Tibial nerve (tissue), 4 donors: ENCODE data around the gene SAMD1. TPM values are rescaled to one million over a fixed set of nuclear protein-coding genes. Genes with fewer than 3 reads are reported as not detected.

Source experiments
- DNase-seq, 2 donors: peaks; one replicate each; pipeline ENCODE4 v3.0.0-alpha.2; 2019; ENCODE audit warnings: low spot score in 2 of 2
- H3K27ac ChIP-seq, 4 donors: fragments of 200-600 bp; sonication (generic) in 3 of 4; one replicate each; pipeline ENCODE4 v1.5.1; 2017 to 2019; ENCODE audit warnings: mild to moderate bottlenecking in 1 of 4
- H3K27me3 ChIP-seq, 2 donors: fragments of 200-600 bp; sonication (generic) in 1 of 2; one replicate each; pipeline versions ENCODE4 v1.5.1 to v1.6.0; 2017 to 2019
- H3K36me3 ChIP-seq, 3 donors: fragments of 200-600 bp; sonication (generic); one replicate each; pipeline ENCODE4 v1.5.1; 2018 to 2019
- H3K4me1 ChIP-seq, 4 donors: fragments of 200-600 bp; sonication (generic) in 3 of 4; one replicate each; pipeline ENCODE4 v1.5.1; 2017 to 2019
- H3K4me3 ChIP-seq, 4 donors: fragments of 200-600 bp; sonication (generic) in 3 of 4; one replicate each; pipeline ENCODE4 v1.5.1; 2017 to 2019; ENCODE audit warnings: mild to moderate bottlenecking in 1 of 4, moderate library complexity in 1 of 4
- H3K9me3 ChIP-seq, 4 donors: fragments of 200-600 bp; sonication (generic) in 3 of 4; one replicate each; pipeline ENCODE4 v1.5.1; 2017 to 2019
- EP300 ChIP-seq, 2 donors: sonication (generic); formaldehyde crosslinking; IDR thresholded peaks; one replicate each; pipeline ENCODE4 v1.6.1; 2017; ENCODE audit warnings: antibody characterized with exemption in 2 of 2, mild to moderate bottlenecking in 1 of 2
- POLR2A ChIP-seq, 2 donors: fragments of 450-650 bp; IDR thresholded peaks; one replicate each; pipeline ENCODE4 v1.6.1; 2017; ENCODE audit warnings: antibody characterized with exemption in 2 of 2, mild to moderate bottlenecking in 2 of 2, moderate library complexity in 2 of 2
- WGBS, 2 donors: methylation state at CpG; one replicate each; pipeline ENCODE4 v1.1.5; 2018; 5-methylcytosine and 5-hydroxymethylcytosine counted together
- total RNA-seq, 4 donors: library from RNA; depleted of rRNA; stranded (reverse); fragments of >200 nt; gene quantifications; one replicate each; pipeline ENCODE4 v1.1.0, GENCODE V29; 2016
- TF ChIP-seq, protein P1 (sequence below), 5 experiments: fragments of 200-600 bp in 3 of 5; fragments of 450-650 bp in 2 of 5; sonication (generic) in 3 of 5; IDR thresholded peaks; one replicate each; pipeline ENCODE4 v1.5.1; 2016 to 2019; ENCODE audit warnings: antibody characterized with exemption in 5 of 5, mild to moderate bottlenecking in 3 of 5, moderate library complexity in 2 of 5

SAMD1 gene
- total RNA-seq, 4 donors from 2014 or later, result 5.9 to 31.4 (median 19.0) TPM

DNA sequence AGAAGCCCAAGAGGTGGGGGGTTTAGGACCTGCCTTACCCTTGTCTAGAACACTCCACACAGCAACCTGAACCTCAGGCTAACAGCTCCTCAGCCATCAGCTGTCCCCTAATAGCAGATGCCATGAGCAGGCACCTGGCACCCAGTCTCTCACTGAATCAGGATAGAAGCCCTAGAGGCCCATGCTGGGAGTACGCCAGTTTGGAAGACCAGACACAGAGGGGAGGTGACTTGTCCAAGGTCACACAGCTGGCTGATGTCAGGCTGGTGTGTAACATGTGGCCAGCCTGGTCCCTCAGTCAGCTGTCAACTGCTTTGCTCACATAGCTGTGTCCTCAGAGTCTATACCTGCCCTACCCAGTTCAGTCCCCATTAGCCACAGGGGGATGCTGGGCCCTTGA, 12.8 kb upstream of the SAMD1 start:
- peaks cover 2 to 95% (median 11%) of the 10 kb centered on the region in 3 donors for H3K36me3 ChIP-seq

DNA sequence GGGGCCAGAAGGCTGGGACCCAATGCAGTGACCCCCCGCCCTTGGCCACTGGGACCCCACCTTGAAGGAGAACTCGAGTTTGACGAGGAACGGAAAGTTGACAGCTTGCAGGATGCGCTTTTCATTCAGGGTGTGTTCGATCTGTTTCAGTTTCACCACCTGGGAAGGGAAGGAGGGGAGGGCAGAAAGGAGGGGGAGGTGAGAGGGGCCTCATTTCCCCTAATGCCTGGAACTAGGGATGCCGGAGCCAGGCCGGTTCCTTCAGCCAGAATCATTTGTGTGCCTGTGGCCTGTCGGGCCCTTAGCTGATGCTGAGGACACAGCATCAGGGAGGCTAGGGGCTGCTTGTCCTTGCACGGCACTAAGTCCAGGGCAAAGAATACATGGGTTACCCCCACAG, 12.2 kb upstream of the SAMD1 start:
- H3K27me3 ChIP-seq, result no peaks in the 10 kb centered on the region
- WGBS, 2 donors, result 80 to 88% methylated on average over 10 of the region's 10 CpGs
- no peak overlapping the region for H3K4me3 ChIP-seq
- DNase-seq, result no peak
- peak overlapping the region in 1 of 4 donors; percentile 18 for H3K27ac ChIP-seq
- no peaks in the 10 kb centered on the region for H3K9me3 ChIP-seq
- peaks cover 2 to 98% (median 11%) of the 10 kb centered on the region in 3 donors for H3K36me3 ChIP-seq
- H3K4me1 ChIP-seq, result peaks cover 0 to 16% (median 0%) of the 10 kb centered on the region in 4 donors
- TF ChIP-seq, protein P1, sequence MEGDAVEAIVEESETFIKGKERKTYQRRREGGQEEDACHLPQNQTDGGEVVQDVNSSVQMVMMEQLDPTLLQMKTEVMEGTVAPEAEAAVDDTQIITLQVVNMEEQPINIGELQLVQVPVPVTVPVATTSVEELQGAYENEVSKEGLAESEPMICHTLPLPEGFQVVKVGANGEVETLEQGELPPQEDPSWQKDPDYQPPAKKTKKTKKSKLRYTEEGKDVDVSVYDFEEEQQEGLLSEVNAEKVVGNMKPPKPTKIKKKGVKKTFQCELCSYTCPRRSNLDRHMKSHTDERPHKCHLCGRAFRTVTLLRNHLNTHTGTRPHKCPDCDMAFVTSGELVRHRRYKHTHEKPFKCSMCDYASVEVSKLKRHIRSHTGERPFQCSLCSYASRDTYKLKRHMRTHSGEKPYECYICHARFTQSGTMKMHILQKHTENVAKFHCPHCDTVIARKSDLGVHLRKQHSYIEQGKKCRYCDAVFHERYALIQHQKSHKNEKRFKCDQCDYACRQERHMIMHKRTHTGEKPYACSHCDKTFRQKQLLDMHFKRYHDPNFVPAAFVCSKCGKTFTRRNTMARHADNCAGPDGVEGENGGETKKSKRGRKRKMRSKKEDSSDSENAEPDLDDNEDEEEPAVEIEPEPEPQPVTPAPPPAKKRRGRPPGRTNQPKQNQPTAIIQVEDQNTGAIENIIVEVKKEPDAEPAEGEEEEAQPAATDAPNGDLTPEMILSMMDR (IDR thresholded peaks at IDR 0.05), result no peak
- TF ChIP-seq POLR2A (IDR thresholded peaks at IDR 0.05), result no peak
- TF ChIP-seq EP300 (IDR thresholded peaks at IDR 0.05), result no peak

More for the DNA sequence above, 12.8 kb upstream of the SAMD1 start:
- Histone ChIP-seq H3K27ac (no peak overlapping the region), H3K27me3 (no peaks in the 10 kb centered on the region), H3K9me3 (no peaks in the 10 kb centered on the region), H3K4me3 (no peak overlapping the region), H3K4me1 (peaks cover 0 to 22% (median 0%) of the 10 kb centered on the region in 4 donors)
- no peak for DNase-seq
- 100% methylated on average over 1 of the region's 1 CpG for WGBS, 2 donors
- TF ChIP-seq POLR2A (IDR thresholded peaks at IDR 0.05), result no peak
- TF ChIP-seq, protein P1 (IDR thresholded peaks at IDR 0.05), result no peak
- TF ChIP-seq EP300 (IDR thresholded peaks at IDR 0.05), result no peak

GRCh38 chr19:14102102-14102696, 11.6 kb upstream of the SAMD1 start:
- peak overlapping the region in 1 of 4 donors; percentile 18 for H3K27ac ChIP-seq

GRCh38 chr19:14101003-14101545, 10.5 kb upstream of the SAMD1 start:
- no peaks in the 10 kb centered on the region for H3K27me3 ChIP-seq
- TF ChIP-seq POLR2A (IDR thresholded peaks at IDR 0.05) (no peak), EP300 (IDR thresholded peaks at IDR 0.05) (no peak)
- TF ChIP-seq, protein P1 (IDR thresholded peaks at IDR 0.05), result no peak
- peaks cover 0 to 7% (median 0%) of the 10 kb centered on the region in 4 donors for H3K4me1 ChIP-seq
- WGBS, 2 donors, result 94 to 95% methylated on average over 6 of the region's 6 CpGs
- H3K4me3 ChIP-seq, result no peak overlapping the region
- H3K36me3 ChIP-seq, result peaks cover under 1 to 97% (median 11%) of the 10 kb centered on the region in 3 donors
- H3K27ac ChIP-seq, result no peak overlapping the region
- DNase-seq, result no peak
- no peaks in the 10 kb centered on the region for H3K9me3 ChIP-seq

More at GRCh38 chr19:14102102-14102696, 11.6 kb upstream of the SAMD1 start:
- no peak for DNase-seq
- Histone ChIP-seq H3K36me3 (peaks cover 2 to 98% (median 11%) of the 10 kb centered on the region in 3 donors), H3K4me3 (no peak overlapping the region), H3K9me3 (no peaks in the 10 kb centered on the region), H3K27me3 (no peaks in the 10 kb centered on the region), H3K4me1 (peaks cover 0 to 12% (median 0%) of the 10 kb centered on the region in 4 donors)
- no peak for TF ChIP-seq POLR2A (IDR thresholded peaks at IDR 0.05)
- TF ChIP-seq EP300 (IDR thresholded peaks at IDR 0.05), result no peak
- TF ChIP-seq, protein P1 (IDR thresholded peaks at IDR 0.05), result no peak
- WGBS, 2 donors, result 63 to 67% methylated on average over 7 to 10 of the region's 11 CpGs

DNA sequence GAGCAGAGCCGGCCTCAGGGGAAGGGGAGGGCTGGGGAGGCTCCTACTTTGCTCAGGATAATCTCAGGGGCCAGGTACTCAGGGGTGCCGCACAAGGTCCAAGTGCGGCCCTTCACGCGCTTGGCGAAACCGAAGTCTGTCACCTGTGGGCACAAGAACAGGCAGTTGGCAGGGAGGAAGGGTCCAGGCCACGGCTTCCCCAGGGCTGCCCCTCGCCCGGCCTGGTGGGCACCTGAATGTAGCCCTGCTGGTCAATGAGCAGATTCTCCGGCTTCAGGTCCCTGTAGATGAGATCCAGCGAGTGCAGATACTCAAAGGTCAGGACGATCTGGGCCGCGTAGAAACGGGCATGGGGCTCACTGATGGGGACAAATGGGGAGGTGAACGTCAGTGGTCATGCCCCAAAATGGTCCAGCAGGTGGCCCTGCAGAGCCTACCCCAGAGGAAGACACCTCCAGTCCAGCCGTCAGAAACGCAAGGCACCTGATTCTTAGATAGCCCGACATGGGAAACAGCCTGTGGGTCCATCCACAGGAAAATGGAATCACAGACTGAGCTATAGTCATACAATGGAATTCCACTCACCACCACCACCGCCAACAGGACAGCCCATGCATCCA, 7.1 kb upstream of the SAMD1 start:
- 71 to 81% methylated on average over 21 of the region's 21 CpGs for WGBS, 2 donors
- no peaks in the 10 kb centered on the region for H3K27me3 ChIP-seq
- no peak overlapping the region for H3K27ac ChIP-seq
- no peak for DNase-seq
- H3K9me3 ChIP-seq, result peaks cover 0 to 11% (median 3%) of the 10 kb centered on the region in 4 donors
- peaks cover 0 to 83% (median 11%) of the 10 kb centered on the region in 3 donors for H3K36me3 ChIP-seq
- TF ChIP-seq, protein P1 (IDR thresholded peaks at IDR 0.05), result peak in 1 of 5 experiments; percentile 5
- TF ChIP-seq POLR2A (IDR thresholded peaks at IDR 0.05) (no peak), EP300 (IDR thresholded peaks at IDR 0.05) (no peak)
- H3K4me1 ChIP-seq, result peaks cover 0 to 7% (median 0%) of the 10 kb centered on the region in 4 donors
- no peak overlapping the region for H3K4me3 ChIP-seq
